K562 (cell line): Measurements from ENCODE around the gene MAZ. TPM values are rescaled to one million over a fixed set of nuclear protein-coding genes. Genes with fewer than 3 reads are reported as not detected.
A peak's percentile ranks its signal among the peaks of the same experiment; 100 is the strongest.

Source experiments
- ATF7 ChIP-seq: fragments of 450-650 bp; IDR thresholded peaks from 2 replicates; pipeline ENCODE4 v1.7.1; 2014; ENCODE audit warnings: mild to moderate bottlenecking, moderate library complexity
- FOXM1 ChIP-seq, 2 experiments: fragments of 450-650 bp in 1 of 2; sonication (generic) in 1 of 2; formaldehyde crosslinking in 1 of 2; IDR thresholded peaks; 2 replicates each; pipeline versions ENCODE4 v1.6.1 to v1.9.0; 2017 to 2022; ENCODE audit warnings: low read depth in 2 of 2, mild to moderate bottlenecking in 2 of 2, missing genetic modification reagents in 1 of 2, moderate library complexity in 1 of 2
- HNRNPUL1 ChIP-seq: fragments of 200-400 bp; formaldehyde crosslinking; IDR thresholded peaks from 2 replicates; pipeline ENCODE4 v1.6.1; 2017; ENCODE audit warnings: low read length
- MTA1 ChIP-seq: fragments of 450-650 bp; IDR thresholded peaks from 2 replicates; pipeline ENCODE4 v1.6.1; 2017; ENCODE audit warnings: borderline replicate concordance
- NCOR1 ChIP-seq: fragments of 450-650 bp; IDR thresholded peaks from 2 replicates; pipeline ENCODE4 v1.6.1; 2016; ENCODE audit warnings: mild to moderate bottlenecking, moderate library complexity
- NFE2L1 ChIP-seq: fragments of 450-650 bp; IDR thresholded peaks from 2 replicates; pipeline ENCODE4 v1.6.1; 2016; ENCODE audit warnings: missing genetic modification characterization, low read depth, mild to moderate bottlenecking, missing compliant biosample characterization, moderate library complexity, borderline replicate concordance
- PRPF4 ChIP-seq: fragments of 200-400 bp; formaldehyde crosslinking; IDR thresholded peaks from one replicate; pipeline ENCODE4 v1.6.1; 2017; ENCODE audit warnings: low read length, low read depth, mild to moderate bottlenecking; ENCODE audit not compliant: insufficient read depth, poor library complexity, severe bottlenecking
- SREBF1 ChIP-seq: fragments of 150-350 bp; IDR thresholded peaks from 2 replicates; pipeline ENCODE4 v1.6.1; 2014; ENCODE audit warnings: antibody characterized with exemption, low read depth, low read length, borderline replicate concordance
- ZBTB12 ChIP-seq: fragments of 250-450 bp; sonication (Bioruptor Pico); IDR thresholded peaks from 2 replicates; pipeline ENCODE4 v1.4.0; 2020
- ZBTB40 ChIP-seq, 2 experiments: fragments of 450-650 bp in 1 of 2; sonication (generic) in 1 of 2; formaldehyde crosslinking in 1 of 2; IDR thresholded peaks; 2 replicates each; pipeline versions ENCODE4 v1.7.1 to v1.9.0; 2016 to 2022; ENCODE audit warnings: inconsistent platforms in 1 of 2, mild to moderate bottlenecking in 1 of 2, missing genetic modification reagents in 1 of 2
- ZNF197 ChIP-seq: fragments of 200-800 bp; sonication (Bioruptor generic); IDR thresholded peaks from 2 replicates; pipeline ENCODE4 v1.6.1; 2016; ENCODE audit warnings: low read depth, missing genetic modification characterization, missing compliant biosample characterization
- ZNF280B ChIP-seq: fragments of 250-450 bp; sonication (Bioruptor Pico); IDR thresholded peaks from 2 replicates; pipeline ENCODE4 v1.5.1; 2021; ENCODE audit warnings: mild to moderate bottlenecking
- polyA plus RNA-seq, 8 experiments: library from polyadenylated mRNA; depleted of rRNA in 4 of 8; stranded (reverse) in 5 of 8; unstranded in 3 of 8; fragments of >200 nt; fragmentation: Nextera tagmentation in 2 of 8; fragmentation: Illumina TruSeq in 1 of 8; extraction: Ambion mirVana in 2 of 8; extraction: Trizol in 1 of 8; gene quantifications; 2 replicates each; pipeline versions ENCODE4 v1.2.1 to v1.2.3, GENCODE V29; 2011 to 2014; ENCODE audit warnings: inconsistent platforms in 1 of 8, missing spikeins in 1 of 8
- total RNA-seq, 7 experiments: library from RNA; depleted of rRNA in 6 of 7; stranded (reverse); fragments of >200 nt in 6 of 7; fragmentation: Illumina TruSeq in 2 of 7; extraction: Trizol in 2 of 7; gene quantifications; 2 replicates each; pipeline versions ENCODE4 v1.2.1 to v1.2.3, GENCODE V29; 2011 to 2021; ENCODE audit warnings: low replicate concordance in 1 of 7
- TF ChIP-seq, protein P1 (sequence below): fragments of 450-650 bp; formaldehyde crosslinking; IDR thresholded peaks from 2 replicates; pipeline ENCODE4 v1.4.0; 2020; ENCODE audit warnings: mild to moderate bottlenecking, moderate library complexity

The MAZ gene
- total and polyA plus RNA-seq, 9 of the 15 experiments (the other 6 are each of a cell fraction or from before 2014, with no cell fraction given), result 45.4 to 532 (median 250) TPM

DNA sequence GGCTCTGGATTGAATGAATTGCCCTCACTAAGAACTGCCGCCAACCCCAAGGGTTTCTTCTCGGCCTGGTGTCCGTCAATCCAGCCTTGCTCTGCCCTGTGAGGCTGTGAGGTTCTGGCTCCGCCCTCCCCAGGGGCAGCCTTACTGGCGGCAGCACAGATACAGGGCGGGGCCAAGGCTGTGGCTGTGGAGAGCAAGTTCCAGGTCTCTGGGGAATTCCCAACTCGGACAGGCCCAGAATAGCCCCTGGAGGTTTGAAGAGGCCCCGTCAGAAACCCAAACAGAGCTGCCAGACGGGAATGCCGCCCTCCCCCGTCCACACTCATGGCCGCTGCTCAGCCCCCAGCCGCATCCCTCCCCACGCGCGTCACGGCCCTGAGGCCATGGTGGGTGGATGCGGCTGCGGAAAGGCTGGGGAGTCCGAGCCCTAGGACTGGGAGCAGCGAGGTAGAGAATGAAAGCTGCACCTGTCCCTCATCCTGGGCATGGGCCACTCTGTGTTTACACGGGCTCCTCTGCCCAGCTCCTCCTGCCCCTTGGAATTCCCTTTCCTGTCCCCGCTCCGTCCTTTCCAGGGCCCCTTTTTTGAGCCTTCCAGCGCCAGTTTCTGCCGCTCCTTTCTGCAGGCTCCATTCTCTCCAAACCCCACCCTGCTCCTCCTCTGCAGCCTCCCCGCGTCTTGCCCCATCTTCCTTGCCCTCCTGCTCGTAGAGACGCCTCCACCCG, 5.0 kb downstream of the MAZ start (continued):
- TF ChIP-seq ZBTB40 (IDR thresholded peaks at IDR 0.05), result no peak
- no peak for TF ChIP-seq ZBTB40 (CRISPR knock-in tag; IDR thresholded peaks at IDR 0.05)
- TF ChIP-seq FOXM1 (IDR thresholded peaks at IDR 0.05; ENCODE audit: low read depth), result no peak
- TF ChIP-seq FOXM1 (CRISPR knock-in tag; IDR thresholded peaks at IDR 0.05; ENCODE audit: low read depth), result no peak
- TF ChIP-seq ZNF197 (CRISPR knock-in tag), result no peak
- TF ChIP-seq MTA1, result no peak
- TF ChIP-seq, protein P1, sequence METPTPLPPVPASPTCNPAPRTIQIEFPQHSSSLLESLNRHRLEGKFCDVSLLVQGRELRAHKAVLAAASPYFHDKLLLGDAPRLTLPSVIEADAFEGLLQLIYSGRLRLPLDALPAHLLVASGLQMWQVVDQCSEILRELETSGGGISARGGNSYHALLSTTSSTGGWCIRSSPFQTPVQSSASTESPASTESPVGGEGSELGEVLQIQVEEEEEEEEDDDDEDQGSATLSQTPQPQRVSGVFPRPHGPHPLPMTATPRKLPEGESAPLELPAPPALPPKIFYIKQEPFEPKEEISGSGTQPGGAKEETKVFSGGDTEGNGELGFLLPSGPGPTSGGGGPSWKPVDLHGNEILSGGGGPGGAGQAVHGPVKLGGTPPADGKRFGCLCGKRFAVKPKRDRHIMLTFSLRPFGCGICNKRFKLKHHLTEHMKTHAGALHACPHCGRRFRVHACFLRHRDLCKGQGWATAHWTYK (CRISPR knock-in tag), result no peak; the same call in 1 of the 2 replicates
- TF ChIP-seq NCOR1, result peak; percentile 39
- no peak for TF ChIP-seq HNRNPUL1
- TF ChIP-seq ZBTB12, result no peak
- TF ChIP-seq ZNF280B, result no peak
- TF ChIP-seq PRPF4, result no peak
- no peak for TF ChIP-seq SREBF1
- TF ChIP-seq NFE2L1 (tag), result no peak
- TF ChIP-seq ATF7, result no peak
